GM21529 (cell line): ENCODE measurements around the gene ZNF511.

Experiments used
- ATAC-seq: cut with Tn5 transposase; IDR thresholded peaks from one replicate; pipeline ENCODE4 v1.9.1; 2021; ENCODE audit not compliant: unreplicated experiment

ZNF511 gene

GRCh38 chr10:133351408-133352318, 42.9 kb downstream of the ZNF511 start:
- ATAC-seq, result no peak

- ATAC-seq, result no peak
Observed at GRCh38 chr10:133353202-133353959, 44.7 kb downstream of the ZNF511 start.

- no peak for ATAC-seq
Observed at GRCh38 chr10:133353988-133354605, 45.4 kb downstream of the ZNF511 start.

GRCh38 chr10:133354672-133355240, 46.0 kb downstream of the ZNF511 start:
- ATAC-seq, result no peak

GRCh38 chr10:133355266-133355665, 46.6 kb downstream of the ZNF511 start:
- ATAC-seq, result no peak

GRCh38 chr10:133355991-133356390, 47.3 kb downstream of the ZNF511 start:
- ATAC-seq, result no peak

GRCh38 chr10:133356549-133357284, 48.0 kb downstream of the ZNF511 start:
- ATAC-seq, result no peak

- peak; percentile 83 for ATAC-seq
Observed at GRCh38 chr10:133357285-133358161, 48.8 kb downstream of the ZNF511 start, which contains the start of gene FUOM. FUOM (minus strand) TSS chr10:133358019; CDS start chr10:133358007, 12 bp downstream.

- no peak for ATAC-seq
Observed at GRCh38 chr10:133358162-133358924, 49.6 kb downstream of the ZNF511 start.

GRCh38 chr10:133358925-133359310, 50.2 kb downstream of the ZNF511 start:
- ATAC-seq, result no peak

GRCh38 chr10:133359554-133359971, 50.8 kb downstream of the ZNF511 start:
- no peak for ATAC-seq

- no peak for ATAC-seq
Observed at GRCh38 chr10:133359972-133360610, 51.4 kb downstream of the ZNF511 start.

- no peak for ATAC-seq
Observed at GRCh38 chr10:133361227-133361626, 52.5 kb downstream of the ZNF511 start.

GRCh38 chr10:133361773-133362441, 53.2 kb downstream of the ZNF511 start:
- ATAC-seq, result no peak
